HL-60 (cell line): ENCODE measurements around the gene CNTNAP5.

ENCODE experiments used
- DNase-seq, 2 experiments: peaks; one replicate each; pipeline ENCODE4 v3.0.0-alpha.2; 2010 to 2020; ENCODE audit warnings: low read depth in 1 of 2, low spot score in 1 of 2
- H3K27ac ChIP-seq: fragments of 250-450 bp; sonication (Bioruptor Pico); replicated peaks from 2 replicates; pipeline ENCODE4 v1.5.1; 2020; ENCODE audit warnings: mild to moderate bottlenecking, moderate library complexity
- H3K27me3 ChIP-seq: fragments of 250-450 bp; sonication (Bioruptor Pico); 2 replicates; pipeline ENCODE4 v1.5.1; 2021; ENCODE audit warnings: mild to moderate bottlenecking, moderate library complexity; ENCODE audit not compliant: insufficient read depth, poor library complexity, severe bottlenecking
- H3K4me3 ChIP-seq: replicated peaks from 2 replicates; pipeline ENCODE4 v1.5.1; 2011; ENCODE audit warnings: mild to moderate bottlenecking, control low read depth, low read length; ENCODE audit not compliant: insufficient read depth
- GABPA ChIP-seq: IDR thresholded peaks from 2 replicates; pipeline ENCODE4 v1.6.1; 2012; ENCODE audit warnings: low read depth
- POLR2AphosphoS5 ChIP-seq: IDR thresholded peaks from 2 replicates; pipeline ENCODE4 v1.6.1; 2012; ENCODE audit warnings: low read depth
- SPI1 ChIP-seq: IDR thresholded peaks from 2 replicates; pipeline ENCODE4 v1.6.1; 2012; ENCODE audit warnings: low read depth, mild to moderate bottlenecking, borderline replicate concordance
- TF ChIP-seq, protein P1 (sequence below): IDR thresholded peaks from 2 replicates; pipeline ENCODE4 v1.6.1; 2012; ENCODE audit warnings: low read depth; ENCODE audit not compliant: insufficient replicate concordance
- TF ChIP-seq, protein P2 (sequence below): IDR thresholded peaks from one replicate; pipeline ENCODE4 v1.5.1; 2011; ENCODE audit warnings: low read length, control low read depth, inconsistent platforms; ENCODE audit not compliant: insufficient read depth

CNTNAP5 gene

DNA sequence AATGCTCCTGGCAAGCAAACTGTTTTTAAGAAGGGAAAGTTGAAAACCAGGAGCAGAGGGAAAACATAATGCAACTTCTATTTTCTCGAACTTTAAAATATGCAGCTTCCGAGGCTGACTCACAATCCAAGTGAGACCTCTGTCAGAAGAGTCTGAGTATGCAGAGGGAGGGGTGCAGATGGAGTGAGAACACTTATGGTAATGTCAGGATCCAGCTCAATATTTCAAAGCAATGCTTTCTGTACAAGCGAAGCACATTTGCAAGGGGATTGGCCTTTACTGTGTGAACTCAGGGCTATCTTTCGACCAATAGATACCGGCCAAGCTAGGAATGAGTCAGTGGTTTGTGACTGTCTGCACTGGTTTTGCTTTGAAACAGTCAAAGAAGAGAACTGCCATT lies 242.7 kb downstream of the CNTNAP5 start:
- no peak for DNase-seq
- H3K4me3 ChIP-seq: no peak overlapping the region
- no peak overlapping the region for H3K27ac ChIP-seq
- H3K27me3 ChIP-seq: no peaks in the 10 kb centered on the region
- TF ChIP-seq, protein P1, sequence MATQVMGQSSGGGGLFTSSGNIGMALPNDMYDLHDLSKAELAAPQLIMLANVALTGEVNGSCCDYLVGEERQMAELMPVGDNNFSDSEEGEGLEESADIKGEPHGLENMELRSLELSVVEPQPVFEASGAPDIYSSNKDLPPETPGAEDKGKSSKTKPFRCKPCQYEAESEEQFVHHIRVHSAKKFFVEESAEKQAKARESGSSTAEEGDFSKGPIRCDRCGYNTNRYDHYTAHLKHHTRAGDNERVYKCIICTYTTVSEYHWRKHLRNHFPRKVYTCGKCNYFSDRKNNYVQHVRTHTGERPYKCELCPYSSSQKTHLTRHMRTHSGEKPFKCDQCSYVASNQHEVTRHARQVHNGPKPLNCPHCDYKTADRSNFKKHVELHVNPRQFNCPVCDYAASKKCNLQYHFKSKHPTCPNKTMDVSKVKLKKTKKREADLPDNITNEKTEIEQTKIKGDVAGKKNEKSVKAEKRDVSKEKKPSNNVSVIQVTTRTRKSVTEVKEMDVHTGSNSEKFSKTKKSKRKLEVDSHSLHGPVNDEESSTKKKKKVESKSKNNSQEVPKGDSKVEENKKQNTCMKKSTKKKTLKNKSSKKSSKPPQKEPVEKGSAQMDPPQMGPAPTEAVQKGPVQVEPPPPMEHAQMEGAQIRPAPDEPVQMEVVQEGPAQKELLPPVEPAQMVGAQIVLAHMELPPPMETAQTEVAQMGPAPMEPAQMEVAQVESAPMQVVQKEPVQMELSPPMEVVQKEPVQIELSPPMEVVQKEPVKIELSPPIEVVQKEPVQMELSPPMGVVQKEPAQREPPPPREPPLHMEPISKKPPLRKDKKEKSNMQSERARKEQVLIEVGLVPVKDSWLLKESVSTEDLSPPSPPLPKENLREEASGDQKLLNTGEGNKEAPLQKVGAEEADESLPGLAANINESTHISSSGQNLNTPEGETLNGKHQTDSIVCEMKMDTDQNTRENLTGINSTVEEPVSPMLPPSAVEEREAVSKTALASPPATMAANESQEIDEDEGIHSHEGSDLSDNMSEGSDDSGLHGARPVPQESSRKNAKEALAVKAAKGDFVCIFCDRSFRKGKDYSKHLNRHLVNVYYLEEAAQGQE: no peak
- TF ChIP-seq GABPA (no peak), SPI1 (no peak), POLR2AphosphoS5 (no peak)
- TF ChIP-seq, protein P2, sequence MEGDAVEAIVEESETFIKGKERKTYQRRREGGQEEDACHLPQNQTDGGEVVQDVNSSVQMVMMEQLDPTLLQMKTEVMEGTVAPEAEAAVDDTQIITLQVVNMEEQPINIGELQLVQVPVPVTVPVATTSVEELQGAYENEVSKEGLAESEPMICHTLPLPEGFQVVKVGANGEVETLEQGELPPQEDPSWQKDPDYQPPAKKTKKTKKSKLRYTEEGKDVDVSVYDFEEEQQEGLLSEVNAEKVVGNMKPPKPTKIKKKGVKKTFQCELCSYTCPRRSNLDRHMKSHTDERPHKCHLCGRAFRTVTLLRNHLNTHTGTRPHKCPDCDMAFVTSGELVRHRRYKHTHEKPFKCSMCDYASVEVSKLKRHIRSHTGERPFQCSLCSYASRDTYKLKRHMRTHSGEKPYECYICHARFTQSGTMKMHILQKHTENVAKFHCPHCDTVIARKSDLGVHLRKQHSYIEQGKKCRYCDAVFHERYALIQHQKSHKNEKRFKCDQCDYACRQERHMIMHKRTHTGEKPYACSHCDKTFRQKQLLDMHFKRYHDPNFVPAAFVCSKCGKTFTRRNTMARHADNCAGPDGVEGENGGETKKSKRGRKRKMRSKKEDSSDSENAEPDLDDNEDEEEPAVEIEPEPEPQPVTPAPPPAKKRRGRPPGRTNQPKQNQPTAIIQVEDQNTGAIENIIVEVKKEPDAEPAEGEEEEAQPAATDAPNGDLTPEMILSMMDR: no peak

DNA sequence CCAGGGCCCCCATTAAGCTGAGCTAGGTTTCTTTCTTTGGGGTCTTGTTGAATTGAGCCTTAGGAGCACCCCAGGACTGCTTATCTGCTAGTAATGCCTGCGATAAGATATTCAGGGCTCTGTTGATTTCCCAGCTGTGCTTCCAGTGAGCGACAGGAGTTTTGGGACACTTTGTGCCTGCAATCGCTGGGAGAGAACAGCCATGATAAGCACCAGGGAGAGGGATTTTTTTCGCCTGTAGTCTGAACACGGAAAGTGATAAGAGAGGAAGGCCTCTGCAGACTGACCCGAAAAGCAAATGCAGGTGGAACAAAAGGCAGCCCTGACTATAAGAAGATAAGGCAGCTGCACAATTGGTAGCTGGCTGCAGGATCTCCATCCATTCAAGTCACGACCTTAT lies 244.3 kb downstream of the CNTNAP5 start:
- no peak overlapping the region for H3K4me3 ChIP-seq
- no peak for TF ChIP-seq POLR2AphosphoS5
- TF ChIP-seq, protein P2: no peak
- TF ChIP-seq GABPA: no peak
- TF ChIP-seq, protein P1: no peak
- no peak for TF ChIP-seq SPI1
- no peak for DNase-seq
- no peaks in the 10 kb centered on the region for H3K27me3 ChIP-seq
- no peak overlapping the region for H3K27ac ChIP-seq

DNA sequence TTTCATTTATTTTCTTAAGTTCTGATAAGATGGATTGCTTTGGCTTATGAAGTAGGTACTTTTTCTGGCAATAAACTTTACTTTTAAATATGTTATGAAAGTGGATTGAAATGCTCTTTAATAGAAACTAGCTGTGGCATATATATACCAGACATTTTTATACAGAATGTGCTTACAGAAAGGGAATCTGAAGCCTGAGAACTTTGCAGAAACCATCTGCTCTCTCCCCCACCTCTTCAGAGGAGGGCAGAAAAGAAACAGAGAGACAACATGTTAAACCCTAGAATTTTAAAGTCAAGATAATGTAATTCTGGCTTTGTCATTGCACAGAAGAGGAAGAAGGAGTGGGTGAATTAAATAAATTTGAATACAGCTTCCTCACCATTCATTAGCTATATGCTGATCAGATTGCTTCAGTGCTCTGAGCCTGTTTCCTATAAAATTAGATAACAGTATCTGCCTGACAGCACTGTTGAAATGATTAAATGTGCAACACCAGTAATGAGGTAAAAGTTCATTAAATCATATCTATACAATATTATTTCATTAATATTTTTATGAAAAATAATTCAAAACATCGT lies 247.3 kb downstream of the CNTNAP5 start:
- Histone ChIP-seq H3K27ac (no peak overlapping the region), H3K4me3 (no peak overlapping the region), H3K27me3 (no peaks in the 10 kb centered on the region)
- no peak for DNase-seq
- TF ChIP-seq GABPA: no peak
- no peak for TF ChIP-seq POLR2AphosphoS5
- TF ChIP-seq SPI1: no peak

DNA sequence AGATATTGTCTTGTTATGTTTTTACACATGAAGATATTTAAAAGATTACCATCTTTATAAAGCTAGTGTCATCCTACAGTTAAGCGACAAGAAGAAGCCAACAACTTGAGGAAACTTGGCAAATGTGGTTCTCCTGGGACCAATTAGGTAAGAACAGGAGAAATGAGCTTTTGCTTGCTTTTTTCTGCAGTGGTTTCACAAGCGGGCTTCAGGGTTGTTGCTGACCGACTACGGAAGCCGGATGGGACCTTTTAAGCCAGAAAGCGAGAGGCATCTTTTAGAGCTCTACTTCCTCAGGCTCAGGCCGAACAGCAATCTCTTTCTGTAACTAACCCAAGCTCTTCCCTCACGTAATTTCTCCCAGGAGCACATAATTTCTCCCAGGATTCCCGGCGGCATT lies 256.5 kb downstream of the CNTNAP5 start:
- no peak for DNase-seq
- TF ChIP-seq, protein P1: no peak
- TF ChIP-seq GABPA (no peak), SPI1 (no peak), POLR2AphosphoS5 (no peak)
- TF ChIP-seq, protein P2: no peak
- Histone ChIP-seq H3K27me3 (no peaks in the 10 kb centered on the region), H3K4me3 (no peak overlapping the region), H3K27ac (no peak overlapping the region)
